ENCODE measurements around the gene ZNF236. TPM values are rescaled to one million over a fixed set of nuclear protein-coding genes. Genes with fewer than 3 reads are reported as not detected.
"Not testable (repeated sequence)": the region's sequence is repeated elsewhere in the genome, so short reads cannot be mapped to it uniquely, and the experiment has no call there.

The ZNF236 gene
- total RNA-seq, 1 donor from 2014 or later = 9.9 TPM

- no peak for DNase-seq (ENCODE audit: low read depth)
- TF ChIP-seq CTCF (conservative IDR thresholded peaks at IDR 0.05; ENCODE audit: low read depth, low read length) = no peak
- no peak overlapping the region for H3K4me3 ChIP-seq (ENCODE audit: low read depth, low read length)
Measured at GRCh38 chr18:77015169-77015568, 192.8 kb downstream of the ZNF236 start.

GRCh38 chr18:77015771-77016710, 193.7 kb downstream of the ZNF236 start:
- TF ChIP-seq CTCF (conservative IDR thresholded peaks at IDR 0.05; ENCODE audit: low read depth, low read length) = no peak
- DNase-seq (ENCODE audit: low read depth) = no peak
- H3K4me3 ChIP-seq (ENCODE audit: low read depth, low read length) = no peak overlapping the region

- H3K4me3 ChIP-seq (ENCODE audit: low read depth, low read length) = no peak overlapping the region
- TF ChIP-seq CTCF (conservative IDR thresholded peaks at IDR 0.05; ENCODE audit: low read depth, low read length) = no peak
- no peak for DNase-seq (ENCODE audit: low read depth)
Measured at GRCh38 chr18:77016936-77017335, 194.6 kb downstream of the ZNF236 start.

- TF ChIP-seq CTCF (conservative IDR thresholded peaks at IDR 0.05; ENCODE audit: low read depth, low read length) = no peak
- DNase-seq (ENCODE audit: low read depth) = no peak
- no peak overlapping the region for H3K4me3 ChIP-seq (ENCODE audit: low read depth, low read length)
Measured at GRCh38 chr18:77017355-77017754, 195.0 kb downstream of the ZNF236 start.

- not testable (repeated sequence) for H3K4me3 ChIP-seq (ENCODE audit: low read depth, low read length); DNase-seq (ENCODE audit: low read depth)
Measured at GRCh38 chr18:77018650-77019049, 196.3 kb downstream of the ZNF236 start.

- DNase-seq (ENCODE audit: low read depth) = no peak
- H3K4me3 ChIP-seq (ENCODE audit: low read depth, low read length) = no peak overlapping the region
- no peak for TF ChIP-seq CTCF (conservative IDR thresholded peaks at IDR 0.05; ENCODE audit: low read depth, low read length)
Measured at GRCh38 chr18:77019641-77020040, 197.3 kb downstream of the ZNF236 start.

All from epithelial cell of proximal tubule (primary cell).